Endodermal cell (in vitro differentiated cells): ENCODE results near the gene MIEN1. TPM values are rescaled to one million over a fixed set of nuclear protein-coding genes. Genes with fewer than 3 reads are reported as not detected.

Experiments used
- DNase-seq: peaks from one replicate; pipeline ENCODE4 v3.0.0-alpha.2; 2017
- H3K27ac ChIP-seq: 2 replicates; pipeline ENCODE4 v1.5.1; 2013; ENCODE audit warnings: mild to moderate bottlenecking, low read depth, low read length, moderate library complexity
- H3K27me3 ChIP-seq: 2 replicates; pipeline ENCODE4 v1.6.1; 2013; ENCODE audit warnings: mild to moderate bottlenecking, low read length, moderate library complexity; ENCODE audit not compliant: insufficient read depth, control insufficient read depth, poor library complexity, severe bottlenecking
- H3K36me3 ChIP-seq: 2 replicates; pipeline ENCODE4 v1.7.0; 2013; ENCODE audit warnings: mild to moderate bottlenecking, low read length, moderate library complexity; ENCODE audit not compliant: control insufficient read depth, insufficient read depth
- H3K4me1 ChIP-seq: one replicate; pipeline ENCODE4 v1.7.0; 2013; ENCODE audit warnings: low read length; ENCODE audit not compliant: control insufficient read depth, insufficient read depth
- H3K4me3 ChIP-seq: 2 replicates; pipeline ENCODE4 v1.5.1; 2013; ENCODE audit warnings: mild to moderate bottlenecking, low read length, moderate library complexity
- H3K9ac ChIP-seq: 2 replicates; pipeline ENCODE4 v1.6.1; 2013; ENCODE audit warnings: mild to moderate bottlenecking, low read length, moderate library complexity; ENCODE audit not compliant: poor library complexity, severe bottlenecking; ENCODE audit errors: extremely low read depth
- H3K9me3 ChIP-seq: 2 replicates; pipeline ENCODE4 v1.6.1; 2013; ENCODE audit warnings: mild to moderate bottlenecking, low read length, moderate library complexity; ENCODE audit not compliant: control insufficient read depth
- H3K27ac Mint-ChIP-seq: 2 replicates; pipeline ENCODE4 v1.8.0; 2020; ENCODE audit warnings: mixed read lengths
- H3K27me3 Mint-ChIP-seq: 2 replicates; pipeline ENCODE4 v1.8.0; 2021; ENCODE audit warnings: mild to moderate bottlenecking, mixed read lengths; ENCODE audit not compliant: insufficient read depth
- H3K36me3 Mint-ChIP-seq: 2 replicates; pipeline ENCODE4 v1.8.0; 2020; ENCODE audit warnings: low read depth, mixed read lengths
- H3K4me1 Mint-ChIP-seq: 2 replicates; pipeline ENCODE4 v1.8.0; 2020; ENCODE audit warnings: mixed read lengths
- H3K4me3 Mint-ChIP-seq: 2 replicates; pipeline ENCODE4 v1.8.0; 2020; ENCODE audit warnings: mild to moderate bottlenecking, moderate library complexity, mixed read lengths
- H3K9me3 Mint-ChIP-seq: 2 replicates; pipeline ENCODE4 v1.8.0; 2020; ENCODE audit warnings: mild to moderate bottlenecking, mixed read lengths
- CTCF ChIP-seq: fragments of 200-600 bp; sonication (generic); conservative IDR thresholded peaks from 2 replicates; pipeline ENCODE4 v1.5.0; 2021; ENCODE audit warnings: antibody characterized with exemption, mild to moderate bottlenecking
- WGBS, 2 experiments: methylation state at CpG; one replicate each; pipeline versions ENCODE4 v1.1.5 to v1.1.7; 2013; ENCODE audit warnings: missing lambda C conversion rate in 2 of 2, mixed read lengths in 1 of 2; ENCODE audit not compliant: insufficient coverage in 1 of 2, insufficient read length in 1 of 2; 5-methylcytosine and 5-hydroxymethylcytosine counted together
- total RNA-seq, 2 donors: library from RNA; stranded (reverse); fragmentation: NEBNext Ultra II Directional in 1 of 2; extraction: Animal tissue kit (Norgen Biotek cat#: 25700) in 1 of 2; gene quantifications; 2 replicates in 1 of 2; 3 replicates in 1 of 2; pipeline ENCODE4 v1.2.1, GENCODE V29; 2021

The MIEN1 gene
- total RNA-seq, 2 donors from 2014 or later: 42.6 to 57.0 TPM

- H3K27ac ChIP-seq: no peak overlapping the region
- H3K4me1 ChIP-seq: peaks cover 5% of the 10 kb centered on the region
- no peaks in the 10 kb centered on the region for H3K27me3 ChIP-seq
- H3K36me3 ChIP-seq: peaks cover 8% of the 10 kb centered on the region
- no peaks in the 10 kb centered on the region for H3K9me3 ChIP-seq
- Mint-ChIP-seq H3K27me3 (no peaks in the 10 kb centered on the region), H3K4me3 (peak overlapping the region; percentile 88), H3K4me1 (peaks cover 28% of the 10 kb centered on the region), H3K27ac (peak overlapping the region; percentile 98), H3K9me3 (no peaks in the 10 kb centered on the region), H3K36me3 (peaks cover 14% of the 10 kb centered on the region)
- no peak for TF ChIP-seq CTCF
- peak overlapping the region; percentile 86 for H3K9ac ChIP-seq
- WGBS, 2 experiments: 8 to 13% methylated on average over 9 to 30 of the region's 32 CpGs
- peak overlapping the region; percentile 87 for H3K4me3 ChIP-seq
- peak; percentile 95 for DNase-seq
These were observed 8.9 kb upstream of the MIEN1 start for GRCh38 chr17:39738983-39739884.

GRCh38 chr17:39738568-39738901 lies 8.2 kb upstream of the MIEN1 start:
- peaks cover 4% of the 10 kb centered on the region for H3K36me3 ChIP-seq
- H3K27ac ChIP-seq: no peak overlapping the region
- Mint-ChIP-seq H3K4me3 (peak overlapping the region; percentile 88), H3K9me3 (no peaks in the 10 kb centered on the region), H3K27ac (peak overlapping the region; percentile 98), H3K36me3 (peaks cover 9% of the 10 kb centered on the region), H3K4me1 (peaks cover 28% of the 10 kb centered on the region), H3K27me3 (no peaks in the 10 kb centered on the region)
- peak overlapping the region; percentile 87 for H3K4me3 ChIP-seq
- TF ChIP-seq CTCF: no peak
- 2 to 5% methylated on average over 4 to 12 of the region's 13 CpGs for WGBS, 2 experiments
- H3K9ac ChIP-seq: peak overlapping the region; percentile 86
- H3K9me3 ChIP-seq: no peaks in the 10 kb centered on the region
- peaks cover 5% of the 10 kb centered on the region for H3K4me1 ChIP-seq
- peak; percentile 91 for DNase-seq
- H3K27me3 ChIP-seq: no peaks in the 10 kb centered on the region

DNA sequence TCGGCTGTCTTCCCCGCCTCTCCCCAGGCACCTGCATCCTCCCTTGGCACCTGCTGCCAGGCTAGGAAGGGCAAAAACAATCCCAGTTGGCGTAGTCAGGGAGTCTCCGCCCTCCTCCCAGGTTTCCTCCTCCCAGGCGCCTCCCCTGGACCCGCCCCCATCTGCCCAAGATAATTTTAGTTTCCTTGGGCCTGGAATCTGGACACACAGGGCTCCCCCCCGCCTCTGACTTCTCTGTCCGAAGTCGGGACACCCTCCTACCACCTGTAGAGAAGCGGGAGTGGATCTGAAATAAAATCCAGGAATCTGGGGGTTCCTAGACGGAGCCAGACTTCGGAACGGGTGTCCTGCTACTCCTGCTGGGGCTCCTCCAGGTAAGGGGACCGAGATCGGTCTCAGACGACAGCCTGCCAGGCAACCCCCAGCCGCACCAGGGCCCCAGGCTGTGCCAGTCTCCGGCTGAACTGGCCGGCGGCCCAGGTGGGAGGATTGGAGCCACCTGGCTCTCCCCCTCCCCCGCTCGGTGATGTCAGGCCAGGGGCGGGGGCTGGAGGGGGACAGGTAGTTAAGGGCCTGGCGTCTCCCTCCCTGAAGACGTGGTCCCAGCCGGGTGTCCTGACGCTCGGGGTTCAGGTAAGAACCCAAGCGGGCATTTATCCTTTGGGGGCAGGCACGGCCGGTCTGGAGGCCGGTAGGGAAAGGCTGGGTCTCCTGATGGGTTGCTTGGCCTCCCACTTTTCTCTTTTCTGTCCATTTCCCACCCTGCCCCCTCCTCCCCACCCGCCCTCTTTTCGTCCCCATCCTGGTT lies 7.6 kb upstream of the MIEN1 start, which contains the start of gene GRB7:
Gene GRB7, plus strand, starts transcription at position 179 of the 808 bp plus-strand sequence. CDS start 4,364 bp downstream, outside the sequence.
- H3K4me3 ChIP-seq: peak within 1 kb of the TSS; percentile 87
- no peak for TF ChIP-seq CTCF
- 8 to 12% methylated on average over 15 to 34 of the region's 34 CpGs for WGBS, 2 experiments
- Mint-ChIP-seq H3K27me3 (no peaks in the 10 kb centered on the region), H3K9me3 (no peaks in the 10 kb centered on the region), H3K4me1 (peaks cover 28% of the 10 kb centered on the region), H3K36me3 (peaks cover 5% of the 10 kb centered on the region), H3K27ac (peak within 1 kb of the TSS; percentile 98), H3K4me3 (peak within 1 kb of the TSS; percentile 88)
- H3K9ac ChIP-seq: peak within 1 kb of the TSS; percentile 86
- H3K27ac ChIP-seq: no peak within 1 kb of the TSS
- H3K9me3 ChIP-seq: no peaks in the 10 kb centered on the region
- DNase-seq: peak; percentile 93
- peaks cover 5% of the 10 kb centered on the region for H3K4me1 ChIP-seq
- H3K36me3 ChIP-seq: peaks cover 3% of the 10 kb centered on the region
- H3K27me3 ChIP-seq: no peaks in the 10 kb centered on the region
